HG02981 (cell line): Measurements from ENCODE around the gene IL6ST.
"Not testable (repeated sequence)": the region's sequence is repeated elsewhere in the genome, so short reads cannot be mapped to it uniquely, and the experiment has no call there.

Experiments
- ATAC-seq: cut with Tn5 transposase; IDR thresholded peaks from one replicate; pipeline ENCODE4 v1.9.1; 2021; ENCODE audit warnings: mild to moderate bottlenecking, moderate library complexity; ENCODE audit not compliant: unreplicated experiment

Gene IL6ST

GRCh38 chr5:56006094-56006493, 11.3 kb upstream of the IL6ST start:
- no peak for ATAC-seq

- no peak for ATAC-seq
These were observed 10.1 kb upstream of the IL6ST start for GRCh38 chr5:56004874-56005273.

GRCh38 chr5:56003679-56004078, 8.9 kb upstream of the IL6ST start:
- ATAC-seq, result no peak

GRCh38 chr5:56003179-56003578, 8.4 kb upstream of the IL6ST start:
- no peak for ATAC-seq

- ATAC-seq, result no peak
These were observed 7.5 kb upstream of the IL6ST start for GRCh38 chr5:56002303-56002702.

GRCh38 chr5:56000221-56000620, 5.5 kb upstream of the IL6ST start:
- ATAC-seq, result not testable (repeated sequence)

- ATAC-seq, result no peak
These were observed 4.2 kb upstream of the IL6ST start for GRCh38 chr5:55998966-55999365.

GRCh38 chr5:55997742-55998351, 3.1 kb upstream of the IL6ST start:
- ATAC-seq, result no peak

GRCh38 chr5:55994998-55995914, 493 bp upstream of the IL6ST start:
- peak; percentile 94 for ATAC-seq

GRCh38 chr5:55993731-55994494, 850 bp downstream of the IL6ST start:
- no peak for ATAC-seq

- no peak for ATAC-seq
These were observed 1.8 kb downstream of the IL6ST start for GRCh38 chr5:55993013-55993412.

GRCh38 chr5:55991768-55992486, 2.8 kb downstream of the IL6ST start:
- no peak for ATAC-seq

GRCh38 chr5:55990895-55991294, 3.9 kb downstream of the IL6ST start:
- not testable (repeated sequence) for ATAC-seq

GRCh38 chr5:55989860-55990259, 4.9 kb downstream of the IL6ST start:
- no peak for ATAC-seq

- ATAC-seq, result no peak
These were observed 5.7 kb downstream of the IL6ST start for GRCh38 chr5:55988979-55989638.

- not testable (repeated sequence) for ATAC-seq
These were observed 6.3 kb downstream of the IL6ST start for GRCh38 chr5:55988428-55988827.

- ATAC-seq, result no peak
These were observed 7.8 kb downstream of the IL6ST start for GRCh38 chr5:55986931-55987330.

- no peak for ATAC-seq
These were observed 9.6 kb downstream of the IL6ST start for GRCh38 chr5:55985181-55985580.

GRCh38 chr5:55983986-55984385, 10.8 kb downstream of the IL6ST start:
- no peak for ATAC-seq

GRCh38 chr5:55982957-55983381, 11.8 kb downstream of the IL6ST start:
- no peak for ATAC-seq
